IPS-NIHi11 (cell line): ENCODE data around the gene NKX2-2.
A peak's percentile ranks its signal among the peaks of the same experiment; 100 is the strongest.

Source experiments
- DNase-seq: peaks from one replicate; pipeline ENCODE4 v3.0.0; 2012; ENCODE audit warnings: mixed read lengths, low spot score

Gene NKX2-2

DNA sequence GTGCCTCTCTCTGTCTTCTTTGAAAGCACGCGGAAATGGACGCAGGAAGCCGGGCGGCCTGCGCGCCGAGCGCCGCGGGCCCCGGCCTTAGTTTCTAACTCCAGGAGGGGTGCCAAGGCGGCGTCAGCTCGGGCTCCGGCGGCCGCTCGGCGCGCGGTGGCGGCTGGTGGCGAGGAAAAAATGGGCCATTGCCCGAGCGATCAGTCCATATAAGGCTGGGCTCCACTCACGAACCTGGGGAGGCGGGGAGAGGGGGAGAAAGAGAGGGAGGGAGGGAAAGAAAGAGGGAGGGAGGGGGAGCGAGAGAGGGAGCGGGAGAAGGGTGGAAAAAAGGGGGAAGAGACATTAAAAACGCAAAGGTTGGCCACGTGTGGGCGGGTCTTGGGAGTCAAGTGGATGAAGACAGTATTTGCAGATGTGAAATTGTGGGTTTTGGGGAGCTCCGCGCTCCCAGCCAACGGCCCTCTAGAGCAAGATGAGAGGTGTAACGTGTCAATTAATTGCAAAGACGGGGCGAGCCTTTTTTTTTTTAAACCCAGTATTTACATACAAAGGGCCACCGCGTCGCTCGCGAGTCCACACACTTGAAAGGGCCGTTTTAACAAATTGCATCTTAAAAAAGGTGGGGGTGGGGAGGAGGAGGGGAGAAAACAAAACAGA, at the start of gene NKX2-2:
TSS of gene NKX2-2 (minus strand) at position 184 of the 660 bp plus-strand sequence. CDS start 395 bp downstream, outside the sequence.
- DNase-seq: peak; percentile 49

DNA sequence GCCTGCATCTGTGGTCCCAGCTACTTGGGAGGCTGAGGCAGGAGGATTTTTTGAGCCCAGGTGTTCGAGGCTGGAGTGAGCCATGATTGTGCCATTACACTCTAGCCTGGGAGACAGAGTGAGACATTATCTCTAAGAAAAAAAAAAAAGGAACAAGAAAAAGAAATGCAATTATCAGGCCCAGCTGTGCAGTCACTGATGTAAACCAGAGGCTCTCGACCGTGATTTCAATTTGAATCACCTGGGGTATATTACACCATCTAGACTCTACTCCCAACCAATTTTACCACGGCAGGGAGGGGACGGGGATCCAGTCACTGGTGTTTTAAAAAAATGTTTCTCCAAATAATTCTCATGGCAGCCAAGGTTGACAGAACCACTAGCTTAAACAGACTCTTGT, 48.8 kb upstream of the NKX2-2 start:
- DNase-seq: no peak

DNA sequence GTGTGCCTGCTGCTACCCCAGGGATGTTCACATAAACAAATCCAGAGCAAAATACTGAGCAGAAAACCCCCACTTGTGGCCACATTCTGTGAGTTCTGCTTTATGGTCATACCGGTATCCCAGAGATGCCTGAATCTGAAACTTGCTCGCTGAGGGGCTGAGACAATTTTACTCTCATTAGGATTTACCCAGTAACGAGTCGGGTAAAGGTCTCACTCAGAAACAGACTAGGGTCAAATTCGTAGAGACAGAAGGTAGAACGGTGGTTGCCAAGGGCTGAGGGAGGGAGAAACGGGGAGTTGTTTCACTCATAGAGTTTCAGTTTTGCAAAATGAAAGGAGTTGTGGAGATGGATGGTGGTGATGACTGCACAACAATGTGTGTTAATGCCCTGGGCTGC, 45.4 kb upstream of the NKX2-2 start:
- DNase-seq: no peak

DNA sequence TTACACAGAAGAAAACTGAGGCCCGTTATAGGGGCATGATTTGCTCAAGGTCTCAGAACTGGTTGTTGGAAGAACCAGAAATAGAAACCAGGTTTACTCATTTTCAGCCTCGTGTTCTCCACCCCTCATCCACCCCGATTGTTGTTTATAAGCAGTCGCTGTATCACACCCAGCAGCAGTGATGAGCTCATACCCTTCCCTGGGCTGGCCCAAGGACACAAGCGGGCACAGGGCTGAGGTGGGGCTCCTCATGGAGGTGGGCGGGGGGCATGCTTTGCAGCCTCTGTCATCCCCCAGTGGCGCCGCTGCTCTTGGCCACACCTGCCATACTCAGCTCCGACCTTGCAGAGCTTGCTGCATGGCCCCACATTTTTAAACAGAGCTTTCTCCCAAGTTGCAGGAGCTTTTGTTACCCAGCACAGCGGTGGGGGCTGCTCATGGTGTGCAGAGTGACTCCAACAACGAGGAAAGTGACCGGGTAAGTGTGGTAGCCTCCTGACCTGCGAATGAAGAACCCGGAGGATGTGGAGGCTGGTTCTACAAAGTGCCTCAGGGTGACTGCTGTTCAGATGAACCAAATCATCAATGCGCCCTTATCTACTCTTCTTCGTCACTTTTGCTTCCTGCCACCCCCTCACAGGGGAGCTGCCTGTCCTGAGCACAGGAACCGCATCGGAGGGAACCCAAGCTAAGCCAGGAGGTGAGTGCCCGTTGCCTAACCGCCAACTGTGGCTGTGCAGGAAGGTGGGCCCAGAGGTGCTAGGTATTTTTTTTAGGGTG, 43.6 kb upstream of the NKX2-2 start:
- DNase-seq: no peak

DNA sequence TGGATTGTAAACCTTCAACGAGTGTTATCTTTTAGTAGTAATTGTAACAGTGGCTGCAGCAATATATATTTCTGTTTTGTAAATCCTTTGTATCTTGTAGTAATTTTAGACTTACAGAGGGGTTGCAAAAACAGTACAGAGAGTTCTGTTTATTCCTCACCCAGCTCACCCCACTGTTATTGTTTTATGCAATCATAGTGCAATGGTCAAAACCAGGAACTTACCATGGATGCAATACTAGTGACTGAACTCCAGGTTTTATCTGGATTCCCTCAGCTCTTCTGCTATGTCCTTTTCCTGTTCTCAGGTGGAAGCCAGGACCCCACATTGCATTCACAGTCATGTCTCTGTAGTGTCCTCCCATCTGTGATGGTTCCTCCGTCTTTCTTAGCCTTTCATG, 42.5 kb upstream of the NKX2-2 start:
- DNase-seq: no peak

DNA sequence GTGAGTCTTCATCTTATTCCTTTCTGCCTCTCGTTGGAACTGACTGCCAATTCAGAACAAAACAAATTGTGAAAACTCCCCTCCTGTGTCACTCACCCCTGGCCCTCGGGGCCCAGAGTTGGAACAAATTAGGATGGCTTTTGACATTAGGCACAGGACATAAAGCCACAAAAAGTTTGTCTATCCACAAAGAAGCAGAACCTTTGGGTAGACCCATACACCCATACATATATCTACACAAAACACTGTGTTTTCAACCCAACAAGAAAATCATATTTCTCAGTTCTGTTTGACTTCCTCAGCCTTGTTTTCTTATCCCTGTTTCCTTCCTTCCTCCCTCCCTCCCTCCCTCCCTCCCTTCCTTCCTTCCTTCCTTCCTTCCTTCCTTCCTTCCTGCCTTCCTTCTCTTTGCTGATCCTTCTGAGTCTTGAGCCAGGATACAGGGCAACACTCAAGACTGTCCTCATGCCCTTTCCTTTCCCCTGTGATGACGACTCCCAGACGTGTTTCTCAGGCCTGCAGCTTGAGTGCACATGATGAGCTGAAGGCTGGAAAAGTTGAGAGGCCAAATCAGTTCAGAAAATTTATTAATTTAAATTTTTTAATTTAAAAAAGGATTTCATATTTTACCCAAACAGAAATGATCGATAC, 41.7 kb upstream of the NKX2-2 start:
- no peak for DNase-seq

DNA sequence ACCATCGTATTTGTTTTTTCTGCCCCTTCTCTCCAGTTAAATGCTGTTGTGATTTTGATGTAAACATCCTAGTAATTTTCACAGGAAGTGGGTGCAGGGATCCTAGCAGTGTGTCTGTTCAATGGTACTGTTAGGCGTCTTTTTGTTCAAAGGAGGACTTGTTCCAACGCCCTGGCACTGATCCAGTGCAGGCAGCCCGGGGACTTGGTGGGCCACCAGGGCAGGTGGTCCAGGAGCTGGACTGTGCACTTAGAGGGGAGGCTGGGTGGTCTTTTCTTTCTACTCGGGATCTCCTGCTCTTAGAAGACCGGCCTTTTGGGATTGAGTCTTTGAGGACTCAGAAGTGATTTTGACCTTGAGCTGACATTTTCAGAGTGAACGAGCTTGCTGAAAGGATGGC, 41.1 kb upstream of the NKX2-2 start:
- no peak for DNase-seq

DNA sequence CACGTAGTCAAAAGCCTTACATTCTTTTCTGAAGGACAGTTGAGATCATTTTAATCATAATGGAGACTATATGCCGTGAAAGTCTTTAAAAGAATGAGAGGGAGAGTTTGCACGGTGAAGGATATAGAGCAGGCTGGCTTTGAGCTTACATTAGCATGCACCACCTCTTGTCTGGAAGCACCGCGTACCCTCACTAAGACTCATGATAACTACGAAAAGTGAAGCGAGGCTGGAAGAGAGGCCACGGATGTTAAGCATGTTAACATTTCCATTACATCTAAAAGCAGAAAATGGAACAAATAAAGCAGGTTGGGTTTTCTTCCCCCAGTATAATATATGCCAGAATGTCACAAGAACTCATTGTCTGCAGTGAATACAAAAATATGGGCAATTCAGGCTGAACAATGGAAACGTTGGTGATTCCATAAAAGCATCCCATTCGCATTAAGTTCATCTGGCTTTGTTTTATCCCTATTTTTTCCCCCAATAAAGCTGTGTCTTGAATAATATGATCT, 40.6 kb upstream of the NKX2-2 start:
- no peak for DNase-seq

DNA sequence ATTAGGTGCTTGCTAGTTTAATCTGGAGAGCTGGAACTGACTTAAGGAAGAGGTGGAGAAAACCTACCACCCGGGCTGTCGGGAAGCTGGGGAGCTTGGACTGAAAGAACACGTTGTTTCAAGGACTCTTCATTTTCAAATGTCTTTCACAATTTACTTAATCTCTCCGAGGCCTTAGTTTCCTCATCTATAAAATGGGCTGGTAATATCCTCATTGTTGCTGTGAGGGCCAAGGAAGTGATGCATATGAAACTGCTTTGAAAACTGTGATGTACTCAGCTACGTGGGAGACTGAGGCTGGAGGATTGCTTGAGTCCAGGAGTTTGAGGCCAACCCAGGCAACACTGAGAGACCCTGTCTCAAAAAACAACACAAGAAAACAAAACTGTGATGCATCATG, 36.7 kb upstream of the NKX2-2 start:
- no peak for DNase-seq

DNA sequence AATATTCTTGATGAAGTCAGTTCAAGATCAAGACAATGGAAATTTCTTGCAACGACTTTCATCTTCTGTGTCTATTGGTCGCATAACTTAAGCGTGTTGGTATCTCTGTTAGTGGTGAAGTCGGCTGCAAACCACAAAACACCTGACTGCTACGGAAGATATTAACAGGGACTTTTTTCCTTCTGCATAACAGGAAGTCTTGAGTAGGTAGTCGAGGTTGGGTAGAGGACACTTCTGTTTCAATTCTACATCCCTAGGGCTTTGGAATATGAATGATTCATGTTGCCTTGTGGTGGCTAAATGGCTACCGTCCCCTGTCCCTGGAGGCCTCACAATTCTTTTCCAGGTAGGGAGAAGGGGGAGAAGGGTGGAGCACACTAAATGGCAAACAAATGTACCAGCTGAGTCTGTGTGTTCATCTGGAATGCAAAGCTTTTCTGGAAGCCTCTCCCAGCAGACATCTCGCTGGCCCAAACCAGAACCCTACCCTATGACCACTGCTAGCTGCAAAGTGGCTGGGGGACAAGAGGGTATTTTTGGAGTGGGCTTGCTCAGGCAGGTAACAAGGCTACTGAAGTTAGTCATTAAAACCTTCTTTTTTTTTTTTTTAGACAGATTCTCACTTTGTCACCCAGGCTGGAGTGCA, 34.6 kb upstream of the NKX2-2 start:
- DNase-seq: no peak

DNA sequence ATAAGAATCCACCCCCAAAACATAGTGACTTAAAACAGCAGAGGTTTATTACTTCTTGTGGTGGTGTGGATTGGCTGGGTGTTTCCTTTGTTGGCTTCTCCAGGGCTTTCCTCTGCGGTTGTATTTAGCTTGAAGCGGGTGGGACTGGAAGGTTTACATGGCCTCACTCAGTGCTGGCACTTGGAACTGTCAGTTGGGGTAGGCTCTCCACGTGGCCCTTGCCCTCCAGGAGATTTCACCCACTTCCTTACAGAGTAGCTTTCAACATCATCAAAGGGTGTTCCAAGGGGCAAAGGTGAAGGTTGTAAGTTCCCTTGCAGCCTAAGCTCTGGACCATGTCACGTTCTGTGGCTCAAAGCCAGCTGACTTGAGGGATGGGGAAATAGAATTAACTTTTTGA, 32.5 kb upstream of the NKX2-2 start:
- DNase-seq: no peak

DNA sequence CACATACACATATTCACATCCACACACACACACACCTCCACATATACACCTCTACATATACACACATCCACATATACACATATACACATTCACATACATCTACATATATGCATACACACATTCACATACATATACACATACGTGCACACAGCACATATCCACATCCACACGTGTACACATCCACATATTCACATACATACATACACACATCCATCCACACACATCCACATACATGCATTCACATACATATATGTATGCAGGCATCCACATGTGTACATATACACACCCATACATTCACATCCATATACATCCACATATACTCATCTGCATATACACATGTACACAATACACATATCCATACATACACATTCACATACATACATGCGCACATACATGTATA, 25.6 kb upstream of the NKX2-2 start:
- no peak for DNase-seq

DNA sequence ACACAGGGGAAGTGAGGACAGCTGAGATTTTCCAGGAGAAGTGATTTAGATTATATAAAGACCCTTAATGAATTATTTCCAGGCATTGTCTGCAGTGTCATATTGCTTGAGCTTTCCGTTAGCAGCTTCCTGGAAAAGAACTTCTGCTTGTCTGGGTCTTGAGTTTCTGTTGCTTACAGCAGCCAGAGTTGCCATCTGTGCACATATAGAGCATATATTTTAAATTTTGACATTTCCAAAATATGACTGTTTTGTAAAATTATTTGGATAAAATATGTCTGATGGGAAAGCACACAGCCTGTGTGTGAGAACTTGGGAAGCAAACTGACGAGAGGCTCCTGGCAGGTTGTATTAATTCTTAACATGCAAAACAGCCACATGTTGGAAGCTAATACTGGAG, 21.0 kb upstream of the NKX2-2 start:
- no peak for DNase-seq

DNA sequence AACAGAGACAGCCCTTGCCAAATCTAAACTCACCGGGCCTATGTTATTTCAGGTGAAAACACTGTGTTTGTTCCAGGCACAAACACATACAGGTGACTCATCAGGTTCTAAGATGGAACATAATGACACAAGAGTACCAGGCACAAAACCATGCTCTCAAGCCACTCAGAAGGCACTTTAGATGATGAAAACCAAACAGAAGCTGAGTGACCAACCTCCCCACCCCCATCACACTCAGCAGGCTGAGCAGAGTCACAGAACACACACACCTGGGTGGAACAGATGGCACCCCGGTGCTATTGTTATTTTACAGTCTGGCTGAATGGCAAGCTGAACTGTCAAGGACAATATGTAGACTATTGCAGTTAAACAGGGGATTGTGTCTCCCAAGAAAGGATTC, 20.6 kb upstream of the NKX2-2 start:
- no peak for DNase-seq

DNA sequence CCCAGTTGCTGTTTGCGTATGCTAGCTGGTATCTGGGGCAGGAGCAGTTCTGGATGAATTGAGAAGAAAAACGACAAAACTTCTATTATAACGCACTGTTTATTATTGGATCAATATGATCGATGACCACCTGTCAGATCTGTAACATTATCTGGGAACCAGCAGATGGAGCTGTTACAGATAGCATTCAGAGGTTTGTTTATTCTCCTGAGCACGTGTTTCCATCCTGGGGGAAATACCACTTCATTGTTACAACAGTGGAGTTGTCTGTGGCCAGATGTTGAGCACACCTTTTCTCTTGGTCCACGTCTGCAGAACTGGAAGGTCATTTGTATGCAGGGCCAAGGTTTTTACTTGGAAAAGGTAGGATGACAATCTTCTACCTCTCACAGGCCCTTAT, 16.0 kb upstream of the NKX2-2 start:
- peak; percentile 38 for DNase-seq

DNA sequence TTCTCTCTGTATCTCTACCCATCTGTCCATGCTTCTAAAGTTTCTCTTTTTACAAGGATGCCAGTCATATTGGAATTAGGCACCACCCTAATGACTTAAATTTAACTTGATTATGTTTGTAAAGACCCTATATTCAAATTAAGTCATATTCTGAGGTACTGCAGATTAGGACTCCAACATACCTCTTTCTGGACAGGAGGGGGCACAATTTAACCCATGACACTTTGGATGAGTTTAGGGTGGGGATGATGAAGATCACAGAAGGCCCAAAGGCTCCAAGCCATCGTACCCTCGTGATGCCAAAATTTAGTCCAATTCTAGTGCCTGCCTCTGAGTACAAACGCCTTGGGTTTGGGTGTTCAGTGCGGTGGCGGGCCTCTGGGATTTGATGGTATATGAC, 15.0 kb upstream of the NKX2-2 start:
- DNase-seq: no peak

DNA sequence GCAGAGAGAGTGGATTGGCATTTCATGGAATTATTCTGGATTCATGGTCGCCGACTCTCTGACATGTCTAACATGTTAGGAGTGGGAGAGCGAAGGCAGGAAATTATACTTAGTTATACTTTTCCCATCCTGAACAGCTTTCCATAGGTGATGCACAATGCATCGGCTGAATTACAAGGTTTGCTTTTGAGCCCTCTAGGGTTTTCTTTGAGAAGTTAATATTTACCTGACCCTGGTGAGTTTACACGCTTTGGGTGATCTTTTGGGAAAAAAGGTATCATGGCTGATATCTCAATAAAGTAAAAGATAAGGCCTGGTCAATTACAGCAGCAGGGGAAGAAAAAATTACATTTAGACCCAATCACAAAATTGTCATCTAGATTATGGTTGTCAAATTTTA, 14.0 kb upstream of the NKX2-2 start:
- no peak for DNase-seq

DNA sequence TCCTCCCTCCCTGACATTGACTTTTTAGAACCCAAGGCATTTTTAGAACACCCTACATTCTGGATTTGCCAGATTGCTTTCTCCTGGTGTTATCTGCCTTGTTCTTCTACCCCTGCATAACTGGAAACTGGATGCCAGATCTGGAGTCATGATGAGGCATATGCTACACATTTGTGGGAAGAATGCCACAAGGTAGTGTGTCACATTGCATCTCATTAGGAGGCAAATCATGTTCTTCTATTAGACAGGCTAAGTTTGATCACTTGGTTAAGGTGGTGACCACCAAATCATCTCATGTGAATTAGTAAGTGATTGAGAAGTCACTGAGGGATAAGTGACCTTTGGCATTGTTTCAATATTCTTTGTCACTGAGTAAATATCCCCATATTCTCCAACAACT, 12.9 kb upstream of the NKX2-2 start:
- no peak for DNase-seq

DNA sequence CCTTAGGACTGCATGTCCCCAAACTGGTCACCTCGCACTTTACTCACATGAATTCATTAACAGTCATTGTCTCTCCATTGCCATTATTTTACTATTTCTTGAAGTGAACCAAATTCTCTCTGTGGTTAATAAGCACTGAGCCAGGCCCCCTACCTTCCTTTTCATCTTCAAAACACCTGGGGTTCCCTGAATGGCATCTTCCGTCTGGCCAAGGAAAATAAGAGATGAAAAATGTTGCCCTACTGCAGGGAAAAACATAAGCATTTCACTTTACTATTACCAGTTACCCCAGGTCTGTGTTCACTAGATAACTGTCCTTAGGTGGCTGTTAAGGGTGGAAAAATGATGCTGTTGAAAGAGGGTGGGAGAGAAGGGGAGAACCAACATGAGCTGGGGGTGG, 10.0 kb upstream of the NKX2-2 start:
- DNase-seq: no peak

DNA sequence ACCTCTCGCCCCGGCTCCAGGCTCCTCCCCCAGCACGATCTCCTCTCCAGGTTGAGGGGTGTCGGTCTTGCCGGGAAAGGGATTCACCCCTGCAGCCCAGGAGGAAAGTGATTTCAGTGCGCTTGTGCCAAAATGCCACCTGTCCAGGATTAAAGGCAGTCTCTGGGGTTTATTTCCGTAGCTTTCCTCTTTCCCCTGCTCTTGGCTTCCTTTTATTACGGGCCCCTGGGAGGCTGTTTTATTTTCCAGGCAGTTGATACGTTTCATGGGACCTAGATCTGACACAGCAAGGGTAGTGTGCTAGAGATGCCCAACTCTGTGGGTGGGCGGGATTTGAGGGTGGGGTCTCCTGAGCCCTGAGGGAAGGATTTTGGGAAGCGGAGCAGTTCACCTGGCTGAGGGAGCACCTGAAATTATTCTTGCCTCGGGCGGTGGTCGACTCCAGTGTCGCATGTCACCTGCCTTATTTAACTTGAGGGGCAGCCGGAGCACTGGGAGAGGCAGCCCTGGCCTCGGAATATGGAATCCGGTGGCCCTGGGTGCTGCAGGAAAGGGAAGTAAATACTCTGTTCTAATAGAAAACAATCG, 9.5 kb upstream of the NKX2-2 start:
- no peak for DNase-seq

DNA sequence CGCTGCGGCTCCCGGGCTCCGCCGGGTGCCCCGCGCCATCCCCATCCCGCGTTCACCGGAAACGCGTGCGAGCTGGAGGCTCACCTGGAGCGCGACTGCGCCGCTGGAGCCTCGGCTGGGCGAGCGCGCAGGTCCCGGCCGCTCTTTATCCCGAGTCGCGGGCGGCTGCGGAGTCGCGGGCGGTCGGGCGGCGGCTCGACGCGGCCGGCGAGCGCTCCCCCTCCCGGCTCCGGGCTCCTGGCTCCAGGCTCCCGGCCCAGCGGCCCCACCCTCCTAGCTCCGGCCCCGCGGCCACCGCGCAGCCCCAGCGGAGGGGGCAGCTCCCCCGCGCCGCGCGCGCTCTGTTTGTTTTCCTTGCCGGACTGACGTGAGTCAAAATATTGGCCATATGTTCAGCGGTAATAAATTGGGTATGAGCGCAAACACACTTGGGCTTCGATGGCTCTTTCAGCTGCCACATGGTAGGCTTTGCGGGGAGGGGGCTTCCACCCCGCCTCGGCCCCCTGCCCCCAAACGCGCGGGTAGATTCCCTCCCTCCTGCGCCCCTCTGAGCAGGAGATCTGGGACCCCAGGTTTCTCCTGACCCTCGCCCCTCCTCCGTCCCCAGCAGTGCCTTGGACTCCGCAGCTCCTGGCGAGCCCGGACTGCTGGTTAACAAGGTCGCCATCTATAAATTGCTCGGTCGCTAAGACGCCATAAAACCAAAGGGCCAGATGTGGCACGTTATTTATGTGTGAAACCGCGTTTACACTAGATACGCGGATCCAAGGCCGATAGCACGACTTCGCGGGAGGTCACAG, 8.8 kb upstream of the NKX2-2 start:
- peak; percentile 54 for DNase-seq
